AG10803 (cell line): ENCODE measurements around the gene GSK3B.

Experiments
- DNase-seq: peaks from one replicate; pipeline ENCODE4 v3.0.0; 2010; ENCODE audit warnings: low read depth
- H3K4me3 ChIP-seq: 2 replicates; pipeline ENCODE4 v1.5.1; 2011; ENCODE audit warnings: mild to moderate bottlenecking, low read length, control low read depth
- CTCF ChIP-seq: conservative IDR thresholded peaks from 2 replicates; pipeline ENCODE4 v1.5.1; 2011; ENCODE audit warnings: mild to moderate bottlenecking, low read length, control low read depth, inconsistent platforms

Gene GSK3B

DNA sequence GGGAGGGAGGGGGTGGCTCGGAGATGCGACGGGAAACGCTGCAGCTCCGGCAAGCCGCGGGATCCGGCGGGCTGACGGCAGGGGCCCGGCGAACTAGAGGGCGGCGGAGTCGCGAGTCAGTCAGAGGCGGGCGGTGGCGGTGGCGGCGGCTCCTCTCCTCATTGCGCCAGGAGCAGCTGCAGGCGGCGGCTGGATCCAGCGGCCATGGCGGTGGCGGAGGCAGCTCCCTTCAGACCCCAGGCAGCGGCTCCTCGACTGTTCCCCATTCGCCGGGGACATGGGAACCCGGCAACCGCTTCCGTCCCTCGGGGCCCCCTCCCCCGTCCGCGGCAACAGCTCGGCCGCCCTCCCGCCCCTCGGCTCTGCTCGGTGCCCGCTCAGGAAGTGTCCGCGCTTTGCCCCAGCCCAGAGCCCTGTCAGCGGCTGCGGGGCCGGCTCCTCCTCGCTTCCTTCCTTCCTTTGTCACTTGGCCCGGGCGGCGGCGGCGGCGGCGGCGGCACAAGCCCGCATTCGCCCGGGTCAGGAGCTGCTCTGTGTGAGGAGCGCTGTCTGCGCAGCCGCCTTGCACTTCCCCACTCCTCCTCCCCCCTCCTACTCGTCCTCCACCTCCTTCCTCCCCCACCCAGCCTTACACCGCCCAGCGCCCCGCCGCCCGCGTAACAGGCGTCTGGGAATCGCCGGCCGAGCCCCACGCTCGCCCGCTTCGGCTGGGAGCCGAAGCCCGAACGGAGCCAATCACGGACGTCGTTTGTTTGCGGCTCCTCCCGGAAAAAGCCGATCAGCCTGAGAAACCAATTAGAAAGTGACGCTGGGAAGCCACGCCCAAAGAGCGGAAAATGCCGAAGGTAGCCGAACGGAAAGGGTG, at the start of gene GSK3B:
GSK3B (minus strand) TSS at position 537 of the 865 bp plus-strand sequence. CDS start 1,013 bp downstream, outside the sequence.
- no peak for DNase-seq
- peak within 1 kb of the TSS; percentile 88 for H3K4me3 ChIP-seq
- no peak for TF ChIP-seq CTCF

- no peak overlapping the region for H3K4me3 ChIP-seq
- no peak for TF ChIP-seq CTCF
- no peak for DNase-seq
Observed at GRCh38 chr3:120143676-120144075, 49.4 kb upstream of the GSK3B start.

DNA sequence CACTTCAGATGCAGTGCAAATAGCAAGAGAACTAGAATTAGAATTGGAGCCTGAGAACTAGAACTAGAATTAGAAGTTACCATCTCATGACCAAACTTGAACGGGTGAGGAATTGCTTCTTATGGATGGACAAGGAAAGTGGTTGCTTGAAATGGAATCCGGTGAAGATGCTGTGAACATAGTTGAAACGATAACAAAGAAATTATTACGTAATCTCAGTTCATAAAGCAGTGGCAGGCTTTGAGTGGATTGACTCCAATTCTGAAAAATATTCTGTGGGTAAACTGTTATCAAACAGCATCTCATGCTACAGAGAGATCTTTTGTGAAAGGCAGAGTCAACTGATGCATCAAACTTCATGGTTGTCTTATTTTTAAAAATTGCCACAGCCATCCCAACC, 48.0 kb upstream of the GSK3B start:
- DNase-seq: peak; percentile 25
- H3K4me3 ChIP-seq: no peak overlapping the region
- TF ChIP-seq CTCF: no peak

GRCh38 chr3:120140098-120140742, 46.0 kb upstream of the GSK3B start:
- H3K4me3 ChIP-seq: no peak overlapping the region
- no peak for DNase-seq
- no peak for TF ChIP-seq CTCF

DNA sequence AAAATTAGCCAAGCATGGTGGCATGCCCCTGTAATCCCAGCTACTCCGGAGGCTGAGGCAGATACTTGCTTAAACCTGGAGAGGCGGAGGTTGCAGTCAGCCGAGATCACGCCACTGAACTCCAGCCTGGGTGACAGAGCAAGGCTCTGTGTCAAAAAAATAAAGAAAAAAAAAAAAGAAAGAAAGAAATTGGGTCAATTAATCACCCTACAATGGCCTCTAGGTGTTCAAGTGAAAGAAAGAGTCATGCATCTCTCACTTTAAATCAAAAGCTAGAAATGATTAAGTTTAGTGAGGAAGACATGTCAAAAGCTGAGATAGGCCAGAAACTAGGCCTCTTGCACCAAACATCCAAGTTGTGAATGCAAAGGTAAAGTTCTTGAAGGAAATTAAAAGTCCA, 44.9 kb upstream of the GSK3B start:
- no peak for TF ChIP-seq CTCF
- no peak overlapping the region for H3K4me3 ChIP-seq
- no peak for DNase-seq

DNA sequence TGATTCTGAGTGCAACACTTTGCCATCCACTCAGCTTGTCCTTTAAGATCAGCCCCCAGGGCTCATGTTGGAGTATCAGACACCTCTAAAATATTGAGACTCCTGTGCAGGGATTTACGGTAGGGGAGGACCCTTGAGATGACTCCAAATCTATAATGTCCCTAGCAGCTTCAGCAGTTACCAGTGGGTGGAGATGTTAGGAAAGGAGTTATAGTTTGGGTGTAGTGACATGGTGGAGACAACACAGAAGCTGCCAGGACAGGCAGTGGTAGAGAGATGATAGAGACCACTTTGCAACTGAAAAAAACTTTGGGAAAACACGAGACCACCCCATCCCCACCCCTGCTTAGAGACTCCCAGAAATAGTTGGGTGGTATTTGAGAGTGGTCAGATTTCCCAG, 43.3 kb upstream of the GSK3B start:
- DNase-seq: no peak
- no peak for TF ChIP-seq CTCF
- H3K4me3 ChIP-seq: no peak overlapping the region

DNA sequence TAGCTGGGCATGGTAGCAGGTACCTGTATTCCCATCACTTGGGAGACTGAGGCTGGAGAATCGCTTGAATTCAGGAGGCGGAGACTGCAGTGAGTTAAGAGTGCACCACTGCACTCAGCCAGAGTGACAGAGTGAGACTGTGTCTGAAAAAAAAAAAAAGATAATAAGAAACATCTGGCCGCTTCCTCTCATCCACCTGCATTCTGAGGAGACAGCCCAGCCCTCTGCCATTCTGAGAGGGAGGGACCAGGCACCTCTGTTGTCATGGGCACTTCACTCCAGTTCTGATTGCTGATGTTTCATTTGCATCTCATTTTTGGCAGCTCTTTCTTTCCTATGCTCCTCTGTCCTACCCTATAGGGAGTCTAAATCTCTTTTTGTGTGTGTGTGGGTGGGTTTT, 36.4 kb upstream of the GSK3B start:
- TF ChIP-seq CTCF: no peak
- H3K4me3 ChIP-seq: no peak overlapping the region
- DNase-seq: no peak
